K562 (cell line): Measurements from ENCODE around the gene MAU2. TPM values are rescaled to one million over a fixed set of nuclear protein-coding genes. Genes with fewer than 3 reads are reported as not detected.
A peak's percentile ranks its signal among the peaks of the same experiment; 100 is the strongest.

Source experiments
- CBFB ChIP-seq: sonication (generic); formaldehyde crosslinking; IDR thresholded peaks from 2 replicates; pipeline ENCODE4 v1.4.0; 2020; ENCODE audit warnings: mild to moderate bottlenecking, missing genetic modification reagents
- CXXC5 ChIP-seq: fragments of 250-450 bp; sonication (Bioruptor Pico); IDR thresholded peaks from 2 replicates; pipeline ENCODE4 v1.8.0; 2022; ENCODE audit warnings: inconsistent platforms, mild to moderate bottlenecking, moderate library complexity
- E2F3 ChIP-seq: fragments of 250-450 bp; sonication (Bioruptor Pico); IDR thresholded peaks from 2 replicates; pipeline ENCODE4 v1.4.0; 2020; ENCODE audit warnings: mild to moderate bottlenecking
- ERF ChIP-seq: fragments of 450-650 bp; formaldehyde crosslinking; IDR thresholded peaks from 2 replicates; pipeline ENCODE4 v1.4.0; 2020; ENCODE audit warnings: mild to moderate bottlenecking, mixed read lengths
- EWSR1 ChIP-seq: fragments of 450-650 bp; IDR thresholded peaks from 2 replicates; pipeline ENCODE4 v1.6.1; 2018; ENCODE audit warnings: borderline replicate concordance, mild to moderate bottlenecking, low read depth, moderate library complexity; ENCODE audit not compliant: partially characterized antibody
- FOXO4 ChIP-seq: fragments of 450-650 bp; formaldehyde crosslinking; IDR thresholded peaks from 2 replicates; pipeline ENCODE4 v1.4.0; 2020; ENCODE audit warnings: mild to moderate bottlenecking, moderate library complexity
- GTF2F1 ChIP-seq: IDR thresholded peaks from 2 replicates; pipeline ENCODE4 v1.6.1; 2011; ENCODE audit warnings: low read depth, low read length, improper control_type of control experiment
- HDAC2 ChIP-seq: fragments of 450-650 bp; IDR thresholded peaks from 2 replicates; pipeline ENCODE4 v1.6.1; 2016; ENCODE audit warnings: mild to moderate bottlenecking
- HIVEP1 ChIP-seq: fragments of 250-450 bp; sonication (Bioruptor Pico); IDR thresholded peaks from 2 replicates; pipeline ENCODE4 v1.4.0; 2020; ENCODE audit warnings: mild to moderate bottlenecking
- KDM4B ChIP-seq, 2 experiments: fragments of 450-650 bp in 1 of 2; sonication (generic) in 1 of 2; IDR thresholded peaks; 2 replicates each; pipeline ENCODE4 v1.6.1; 2016 to 2017; ENCODE audit warnings: borderline replicate concordance in 2 of 2, antibody characterized with exemption in 1 of 2, low read depth in 1 of 2, mild to moderate bottlenecking in 1 of 2
- MCM5 ChIP-seq: fragments of 450-650 bp; IDR thresholded peaks from 2 replicates; pipeline ENCODE4 v1.6.1; 2016; ENCODE audit warnings: low read depth
- MEIS2 ChIP-seq: fragments of 450-650 bp; IDR thresholded peaks from 2 replicates; pipeline ENCODE4 v1.6.1; 2014; ENCODE audit warnings: mild to moderate bottlenecking; ENCODE audit not compliant: partially characterized antibody
- MXI1 ChIP-seq: IDR thresholded peaks from 2 replicates; pipeline ENCODE4 v1.6.1; 2011; ENCODE audit warnings: low read depth, mild to moderate bottlenecking, improper control_type of control experiment, low read length
- NFIC ChIP-seq: fragments of 450-650 bp; IDR thresholded peaks from 2 replicates; pipeline ENCODE4 v1.6.1; 2017; ENCODE audit warnings: mild to moderate bottlenecking, inconsistent platforms
- PTBP1 ChIP-seq: fragments of 200-400 bp; formaldehyde crosslinking; IDR thresholded peaks from 2 replicates; pipeline ENCODE4 v1.6.1; 2017; ENCODE audit warnings: low read depth, low read length
- SREBF1 ChIP-seq: fragments of 150-350 bp; IDR thresholded peaks from 2 replicates; pipeline ENCODE4 v1.6.1; 2014; ENCODE audit warnings: antibody characterized with exemption, low read depth, low read length, borderline replicate concordance
- SRSF9 ChIP-seq: fragments of 200-400 bp; formaldehyde crosslinking; IDR thresholded peaks from 2 replicates; pipeline ENCODE4 v1.6.1; 2017; ENCODE audit warnings: low read depth, low read length, borderline replicate concordance
- STAG1 ChIP-seq: sonication (generic); formaldehyde crosslinking; IDR thresholded peaks from 2 replicates; pipeline ENCODE4 v1.5.0; 2020; ENCODE audit warnings: missing genetic modification reagents, borderline replicate concordance
- U2AF1 ChIP-seq: fragments of 200-400 bp; formaldehyde crosslinking; optimal IDR thresholded peaks from 2 replicates; pipeline ENCODE3; 2017; ENCODE audit warnings: mild to moderate bottlenecking, low read depth, low read length, moderate library complexity
- ZKSCAN8 ChIP-seq: fragments of 200-800 bp; sonication (Bioruptor generic); IDR thresholded peaks from 2 replicates; pipeline ENCODE4 v1.6.1; 2016; ENCODE audit warnings: missing genetic modification characterization, missing compliant biosample characterization
- ZNF561 ChIP-seq: fragments of 450-650 bp; formaldehyde crosslinking; conservative IDR thresholded peaks from 2 replicates; pipeline ENCODE4 v1.4.0; 2020; ENCODE audit warnings: mild to moderate bottlenecking, moderate library complexity
- ZNF707 ChIP-seq: fragments of 250-450 bp; sonication (Bioruptor Pico); conservative IDR thresholded peaks from 2 replicates; pipeline ENCODE4 v1.8.0; 2022; ENCODE audit warnings: inconsistent platforms, mild to moderate bottlenecking, moderate library complexity
- ZNF778 ChIP-seq: fragments of 450-650 bp; formaldehyde crosslinking; IDR thresholded peaks from 2 replicates; pipeline ENCODE4 v1.4.0; 2020; ENCODE audit warnings: mild to moderate bottlenecking, moderate library complexity
- polyA plus RNA-seq, 8 experiments: library from polyadenylated mRNA; depleted of rRNA in 4 of 8; stranded (reverse) in 5 of 8; unstranded in 3 of 8; fragments of >200 nt; fragmentation: Nextera tagmentation in 2 of 8; fragmentation: Illumina TruSeq in 1 of 8; extraction: Ambion mirVana in 2 of 8; extraction: Trizol in 1 of 8; gene quantifications; 2 replicates each; pipeline versions ENCODE4 v1.2.1 to v1.2.3, GENCODE V29; 2011 to 2014; ENCODE audit warnings: inconsistent platforms in 1 of 8, missing spikeins in 1 of 8
- total RNA-seq, 7 experiments: library from RNA; depleted of rRNA in 6 of 7; stranded (reverse); fragments of >200 nt in 6 of 7; fragmentation: Illumina TruSeq in 2 of 7; extraction: Trizol in 2 of 7; gene quantifications; 2 replicates each; pipeline versions ENCODE4 v1.2.1 to v1.2.3, GENCODE V29; 2011 to 2021; ENCODE audit warnings: low replicate concordance in 1 of 7
- TF ChIP-seq, protein P1 (sequence below): fragments of 450-650 bp; formaldehyde crosslinking; IDR thresholded peaks from 2 replicates; pipeline ENCODE4 v1.4.0; 2020; ENCODE audit warnings: mild to moderate bottlenecking, moderate library complexity

Gene MAU2
- total and polyA plus RNA-seq, 9 of the 15 experiments (the other 6 are each of a cell fraction or from before 2014, with no cell fraction given) = 1.2 to 48.1 (median 19.4) TPM

GRCh38 chr19:19385131-19385895 is 64.7 kb downstream of the MAU2 start (continued):
- TF ChIP-seq, protein P1, sequence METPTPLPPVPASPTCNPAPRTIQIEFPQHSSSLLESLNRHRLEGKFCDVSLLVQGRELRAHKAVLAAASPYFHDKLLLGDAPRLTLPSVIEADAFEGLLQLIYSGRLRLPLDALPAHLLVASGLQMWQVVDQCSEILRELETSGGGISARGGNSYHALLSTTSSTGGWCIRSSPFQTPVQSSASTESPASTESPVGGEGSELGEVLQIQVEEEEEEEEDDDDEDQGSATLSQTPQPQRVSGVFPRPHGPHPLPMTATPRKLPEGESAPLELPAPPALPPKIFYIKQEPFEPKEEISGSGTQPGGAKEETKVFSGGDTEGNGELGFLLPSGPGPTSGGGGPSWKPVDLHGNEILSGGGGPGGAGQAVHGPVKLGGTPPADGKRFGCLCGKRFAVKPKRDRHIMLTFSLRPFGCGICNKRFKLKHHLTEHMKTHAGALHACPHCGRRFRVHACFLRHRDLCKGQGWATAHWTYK (CRISPR knock-in tag) = peak; percentile 89
- TF ChIP-seq CXXC5 (CRISPR knock-in tag) (peak; percentile 100), STAG1 (CRISPR knock-in tag) (no peak), GTF2F1 (peak; percentile 82), ERF (peak; percentile 92), ZNF778 (no peak), KDM4B (IDR thresholded peaks at IDR 0.05; ENCODE audit: borderline replicate concordance in 2 of 2, low read depth in 1 of 2) (0 out of 4 replicates have a peak, but pooled peaks of 1 of the 2 experiments have one; percentile 0), HIVEP1 (CRISPR knock-in tag) (peak; percentile 77), ZNF707 (CRISPR knock-in tag) (peak; percentile 64; the same call in 1 of the 2 replicates), E2F3 (peak; percentile 63; the same call in 1 of the 2 replicates), MEIS2 (peak; percentile 82), ZKSCAN8 (no peak), MXI1 (no peak), SRSF9 (no peak), PTBP1 (no peak), HDAC2 (no peak), CBFB (CRISPR knock-in tag) (no peak), MCM5 (no peak), U2AF1 (peak; percentile 59), ZNF561 (CRISPR knock-in tag) (no peak), SREBF1 (no peak), NFIC (no peak), EWSR1 (no peak), FOXO4 (CRISPR knock-in tag) (no peak)
